ENCODE results near the gene APOC1. TPM values are rescaled to one million over a fixed set of nuclear protein-coding genes. Genes with fewer than 3 reads are reported as not detected.

Gene APOC1
- total RNA-seq, 2 donors from 2014 or later: 5.4 to 24.1 TPM

- H3K4me1 ChIP-seq: peaks cover 13% of the 10 kb centered on the region
- peak; percentile 62 for ATAC-seq
- H3K27ac ChIP-seq: peak overlapping the region in 2 of 4 donors; percentile 7 to 51
- TF ChIP-seq POLR2A (IDR thresholded peaks at IDR 0.05): no peak
- peak in 1 of 7 experiments; percentile 15 for TF ChIP-seq CTCF (IDR thresholded peaks at IDR 0.05)
- intact Hi-C loops (cut with DNase I): no loop called here
- no peaks in the 10 kb centered on the region for H3K27me3 ChIP-seq
- peak; percentile 30 to 71 (median 50) for DNase-seq
- WGBS, 2 donors: 56 to 72% methylated on average over 8 to 22 of the region's 22 CpGs
- no peaks in the 10 kb centered on the region for H3K9me3 ChIP-seq
- peaks cover 13 to 17% of the 10 kb centered on the region in 2 donors for H3K36me3 ChIP-seq (replicated peaks in 1 of 2; ENCODE audit: insufficient read depth in 1 of 2, low read depth in 2 of 2)
- no peak overlapping the region for H3K4me3 ChIP-seq
Observed at GRCh38 chr19:44875666-44876451, 38.5 kb upstream of the APOC1 start.

- Histone ChIP-seq H3K27ac (peak overlapping the region in 1 of 4 donors; percentile 51), H3K36me3 (replicated peaks in 1 of 2; ENCODE audit: insufficient read depth in 1 of 2, low read depth in 2 of 2) (peaks cover 10 to 15% of the 10 kb centered on the region in 2 donors), H3K9me3 (no peaks in the 10 kb centered on the region), H3K27me3 (no peaks in the 10 kb centered on the region), H3K4me3 (no peak overlapping the region), H3K4me1 (peaks cover 13% of the 10 kb centered on the region)
- 72 to 75% methylated on average over 5 of the region's 5 CpGs for WGBS, 2 donors
- intact Hi-C loops (cut with DNase I): no loop called here
- TF ChIP-seq POLR2A (IDR thresholded peaks at IDR 0.05) (no peak), CTCF (IDR thresholded peaks at IDR 0.05) (no peak)
- no peak for ATAC-seq
- DNase-seq: no peak
Observed at GRCh38 chr19:44876930-44877535, 37.4 kb upstream of the APOC1 start.

- no peak overlapping the region for H3K27ac ChIP-seq
- H3K4me1 ChIP-seq: peaks cover 13% of the 10 kb centered on the region
- ATAC-seq (no peak), DNase-seq (no peak)
- intact Hi-C loops (cut with DNase I): no loop called here
- H3K36me3 ChIP-seq (replicated peaks in 1 of 2; ENCODE audit: insufficient read depth in 1 of 2, low read depth in 2 of 2): peaks cover 10% of the 10 kb centered on the region in 2 donors
- H3K27me3 ChIP-seq: no peaks in the 10 kb centered on the region
- 80 to 85% methylated on average over 18 to 26 of the region's 26 CpGs for WGBS, 2 donors
- no peak overlapping the region for H3K4me3 ChIP-seq
- TF ChIP-seq CTCF (IDR thresholded peaks at IDR 0.05) (no peak), POLR2A (IDR thresholded peaks at IDR 0.05) (no peak)
- H3K9me3 ChIP-seq: no peaks in the 10 kb centered on the region
Observed at GRCh38 chr19:44878120-44878865, 36.1 kb upstream of the APOC1 start.

GRCh38 chr19:44879309-44880065 is 34.9 kb upstream of the APOC1 start:
- WGBS, 2 donors: 70 to 80% methylated on average over 10 to 18 of the region's 18 CpGs
- peaks cover 3 to 5% of the 10 kb centered on the region in 2 donors for H3K36me3 ChIP-seq (replicated peaks in 1 of 2; ENCODE audit: insufficient read depth in 1 of 2, low read depth in 2 of 2)
- H3K27me3 ChIP-seq: no peaks in the 10 kb centered on the region
- H3K9me3 ChIP-seq: no peaks in the 10 kb centered on the region
- intact Hi-C loops (cut with DNase I): no loop called here
- H3K4me1 ChIP-seq: peaks cover 13% of the 10 kb centered on the region
- TF ChIP-seq CTCF (IDR thresholded peaks at IDR 0.05): no peak
- no peak for TF ChIP-seq POLR2A (IDR thresholded peaks at IDR 0.05)
- ATAC-seq: no peak
- no peak overlapping the region for H3K4me3 ChIP-seq
- no peak for DNase-seq
- H3K27ac ChIP-seq: no peak overlapping the region

All from body of pancreas (tissue), 4 donors.